Chondrocyte (in vitro differentiated cells): Measurements from ENCODE around the gene PPP2R5D. TPM values are rescaled to one million over a fixed set of nuclear protein-coding genes. Genes with fewer than 3 reads are reported as not detected.
A peak's percentile ranks its signal among the peaks of the same experiment; 100 is the strongest.

ENCODE experiments used
- DNase-seq: peaks from one replicate; pipeline ENCODE4 v3.0.0; 2021; ENCODE audit warnings: mixed read lengths, low spot score
- H3K27ac Mint-ChIP-seq: one replicate; pipeline ENCODE4 v1.8.0; 2021; ENCODE audit warnings: mild to moderate bottlenecking, moderate library complexity, mixed read lengths; ENCODE audit not compliant: unreplicated experiment
- H3K27me3 Mint-ChIP-seq: 2 replicates; pipeline ENCODE4 v1.8.0; 2021; ENCODE audit warnings: low read depth, mixed read lengths
- H3K36me3 Mint-ChIP-seq: 2 replicates; pipeline ENCODE4 v1.8.0; 2021; ENCODE audit warnings: low read depth, mixed read lengths
- H3K4me1 Mint-ChIP-seq: 2 replicates; pipeline ENCODE4 v1.8.0; 2021; ENCODE audit warnings: low read depth, mild to moderate bottlenecking, mixed read lengths
- H3K4me3 Mint-ChIP-seq: one replicate; pipeline ENCODE4 v1.8.0; 2021; ENCODE audit warnings: mild to moderate bottlenecking, moderate library complexity, mixed read lengths; ENCODE audit not compliant: unreplicated experiment
- H3K9me3 Mint-ChIP-seq: 2 replicates; pipeline ENCODE4 v1.8.0; 2021; ENCODE audit warnings: low read depth, mixed read lengths
- total RNA-seq: library from RNA; stranded (reverse); gene quantifications from 3 replicates; pipeline ENCODE4 v1.2.1, GENCODE V29; 2021
- TF ChIP-seq, protein P1 (sequence below): fragments of 200-600 bp; sonication (generic); IDR thresholded peaks from 2 replicates; pipeline ENCODE4 v1.5.0; 2021; ENCODE audit warnings: antibody characterized with exemption, mild to moderate bottlenecking, moderate library complexity

The PPP2R5D gene
- total RNA-seq, 1 donor from 2014 or later, result 39.3 TPM

DNA sequence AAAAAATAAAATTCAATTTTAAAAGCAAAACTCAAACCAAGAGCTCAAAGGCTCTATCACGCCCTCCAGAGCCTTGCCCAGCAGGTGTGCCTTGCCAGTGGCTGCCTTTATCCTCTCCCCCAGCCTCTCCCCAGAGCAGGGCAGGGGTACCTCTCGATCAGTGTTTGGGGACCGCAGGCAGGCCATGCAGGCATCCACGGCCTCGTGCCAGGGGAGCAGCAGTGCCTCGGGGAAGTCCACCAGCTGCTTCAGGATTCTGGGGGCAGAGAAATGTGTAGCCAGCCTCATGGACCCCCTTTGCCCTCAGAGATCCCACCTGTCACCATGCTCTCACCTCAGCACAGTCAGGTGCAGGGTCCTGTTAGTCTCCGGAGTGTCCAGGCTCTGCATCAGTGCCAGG, 63.6 kb downstream of the PPP2R5D start:
- peaks cover 47% of the 10 kb centered on the region for H3K36me3 Mint-ChIP-seq
- H3K4me1 Mint-ChIP-seq, result peaks cover 34% of the 10 kb centered on the region
- DNase-seq, result no peak
- H3K4me3 Mint-ChIP-seq, result no peak overlapping the region
- no peaks in the 10 kb centered on the region for H3K27me3 Mint-ChIP-seq
- TF ChIP-seq, protein P1, sequence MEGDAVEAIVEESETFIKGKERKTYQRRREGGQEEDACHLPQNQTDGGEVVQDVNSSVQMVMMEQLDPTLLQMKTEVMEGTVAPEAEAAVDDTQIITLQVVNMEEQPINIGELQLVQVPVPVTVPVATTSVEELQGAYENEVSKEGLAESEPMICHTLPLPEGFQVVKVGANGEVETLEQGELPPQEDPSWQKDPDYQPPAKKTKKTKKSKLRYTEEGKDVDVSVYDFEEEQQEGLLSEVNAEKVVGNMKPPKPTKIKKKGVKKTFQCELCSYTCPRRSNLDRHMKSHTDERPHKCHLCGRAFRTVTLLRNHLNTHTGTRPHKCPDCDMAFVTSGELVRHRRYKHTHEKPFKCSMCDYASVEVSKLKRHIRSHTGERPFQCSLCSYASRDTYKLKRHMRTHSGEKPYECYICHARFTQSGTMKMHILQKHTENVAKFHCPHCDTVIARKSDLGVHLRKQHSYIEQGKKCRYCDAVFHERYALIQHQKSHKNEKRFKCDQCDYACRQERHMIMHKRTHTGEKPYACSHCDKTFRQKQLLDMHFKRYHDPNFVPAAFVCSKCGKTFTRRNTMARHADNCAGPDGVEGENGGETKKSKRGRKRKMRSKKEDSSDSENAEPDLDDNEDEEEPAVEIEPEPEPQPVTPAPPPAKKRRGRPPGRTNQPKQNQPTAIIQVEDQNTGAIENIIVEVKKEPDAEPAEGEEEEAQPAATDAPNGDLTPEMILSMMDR, result no peak
- H3K9me3 Mint-ChIP-seq, result no peaks in the 10 kb centered on the region
- no peak overlapping the region for H3K27ac Mint-ChIP-seq

DNA sequence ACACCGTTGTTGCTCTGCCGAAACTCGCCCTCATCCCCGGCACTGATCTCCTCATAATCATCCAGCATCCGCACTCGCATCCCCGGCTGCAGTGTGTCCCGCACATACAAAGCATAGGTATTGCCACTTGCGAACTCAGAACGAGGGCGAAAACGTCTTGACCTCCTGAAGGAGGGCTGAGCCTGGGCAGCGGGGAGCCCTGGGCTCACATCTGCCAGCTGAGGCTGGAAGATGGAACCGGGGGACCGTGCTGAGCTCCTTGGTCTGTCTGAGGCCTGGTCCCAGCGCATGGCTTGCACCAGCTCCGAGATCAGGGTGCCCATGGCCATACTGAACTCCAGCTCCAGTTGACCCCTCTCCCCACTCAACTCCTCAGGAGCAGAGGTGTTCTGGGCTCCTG, 66.6 kb downstream of the PPP2R5D start:
- no peaks in the 10 kb centered on the region for H3K27me3 Mint-ChIP-seq
- H3K9me3 Mint-ChIP-seq, result no peaks in the 10 kb centered on the region
- H3K27ac Mint-ChIP-seq, result no peak overlapping the region
- H3K36me3 Mint-ChIP-seq, result peaks cover 36% of the 10 kb centered on the region
- H3K4me3 Mint-ChIP-seq, result peak overlapping the region; percentile 53
- no peak for DNase-seq
- H3K4me1 Mint-ChIP-seq, result peaks cover 45% of the 10 kb centered on the region
- TF ChIP-seq, protein P1, result no peak

DNA sequence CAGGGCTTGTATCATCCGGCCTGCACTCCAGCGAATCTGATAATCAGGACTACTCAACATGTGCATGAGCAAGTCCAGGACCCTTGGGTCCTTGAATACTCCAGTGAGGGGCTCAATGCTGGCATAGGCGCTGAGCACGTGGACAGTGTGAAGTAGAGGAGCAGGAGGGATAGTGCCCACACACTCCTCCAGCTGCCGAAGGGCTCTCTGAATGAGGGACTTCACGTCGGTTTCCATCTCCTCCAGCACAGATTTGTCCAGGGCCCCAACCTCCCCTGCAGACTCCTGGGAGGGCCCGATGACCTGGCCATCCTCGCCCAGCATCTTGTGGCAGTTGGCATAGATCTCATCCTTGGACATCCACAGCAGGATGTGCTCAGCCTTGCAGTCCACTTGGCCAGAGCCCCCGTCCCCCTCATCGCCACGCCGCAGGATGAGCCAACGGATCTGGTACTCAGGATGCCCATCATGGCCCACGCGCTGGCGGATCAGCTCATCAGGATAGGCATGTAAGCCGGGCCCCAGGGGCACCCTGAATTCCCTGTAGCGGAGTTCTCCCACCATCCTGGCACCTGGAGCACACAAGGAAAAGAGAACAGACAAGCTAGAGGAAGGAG, 68.0 kb downstream of the PPP2R5D start:
- H3K27ac Mint-ChIP-seq, result peak overlapping the region; percentile 97
- peaks cover 28% of the 10 kb centered on the region for H3K36me3 Mint-ChIP-seq
- no peaks in the 10 kb centered on the region for H3K9me3 Mint-ChIP-seq
- peaks cover 45% of the 10 kb centered on the region for H3K4me1 Mint-ChIP-seq
- H3K4me3 Mint-ChIP-seq, result peak overlapping the region; percentile 98
- no peaks in the 10 kb centered on the region for H3K27me3 Mint-ChIP-seq
- TF ChIP-seq, protein P1, result no peak
- DNase-seq, result no peak

DNA sequence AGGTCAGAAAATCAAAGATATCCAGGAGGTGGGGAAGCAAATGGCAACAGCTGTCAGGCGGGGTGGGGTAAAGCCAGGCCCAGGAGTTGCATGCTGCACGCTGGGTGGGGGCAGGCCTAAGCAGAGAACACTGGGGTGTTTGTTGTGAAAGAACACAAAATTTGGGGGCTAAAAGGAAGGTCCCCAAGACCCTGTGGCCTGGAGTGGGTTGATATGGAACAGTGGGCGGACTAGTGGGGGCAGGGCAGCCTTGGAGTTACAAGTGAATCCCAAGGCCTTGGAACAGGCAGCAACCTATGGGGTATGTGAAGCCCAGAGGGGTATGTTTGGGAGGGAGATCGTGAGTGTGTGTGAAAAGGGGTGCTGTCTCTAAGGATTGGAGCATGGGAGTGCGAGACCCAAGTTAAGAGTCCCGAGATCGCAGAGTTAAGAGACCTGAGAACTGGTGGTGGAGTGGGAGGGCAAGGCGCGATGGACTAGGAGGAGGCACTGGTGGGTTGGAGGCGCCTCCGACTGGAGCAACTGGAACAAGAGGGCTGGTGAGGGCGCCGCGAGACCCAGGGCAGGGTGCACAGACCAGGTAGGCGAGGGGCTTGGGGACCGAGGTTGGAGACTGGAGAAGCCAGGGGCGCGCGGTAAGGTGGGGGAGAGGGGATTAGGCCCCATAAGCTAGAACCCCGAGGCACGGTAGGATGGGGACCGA, 68.6 kb downstream of the PPP2R5D start:
- no peak for DNase-seq
- TF ChIP-seq, protein P1, result no peak
- H3K4me1 Mint-ChIP-seq, result peaks cover 46% of the 10 kb centered on the region
- peaks cover 27% of the 10 kb centered on the region for H3K36me3 Mint-ChIP-seq
- no peaks in the 10 kb centered on the region for H3K27me3 Mint-ChIP-seq
- peak overlapping the region; percentile 98 for H3K4me3 Mint-ChIP-seq
- peak overlapping the region; percentile 97 for H3K27ac Mint-ChIP-seq
- no peaks in the 10 kb centered on the region for H3K9me3 Mint-ChIP-seq

DNA sequence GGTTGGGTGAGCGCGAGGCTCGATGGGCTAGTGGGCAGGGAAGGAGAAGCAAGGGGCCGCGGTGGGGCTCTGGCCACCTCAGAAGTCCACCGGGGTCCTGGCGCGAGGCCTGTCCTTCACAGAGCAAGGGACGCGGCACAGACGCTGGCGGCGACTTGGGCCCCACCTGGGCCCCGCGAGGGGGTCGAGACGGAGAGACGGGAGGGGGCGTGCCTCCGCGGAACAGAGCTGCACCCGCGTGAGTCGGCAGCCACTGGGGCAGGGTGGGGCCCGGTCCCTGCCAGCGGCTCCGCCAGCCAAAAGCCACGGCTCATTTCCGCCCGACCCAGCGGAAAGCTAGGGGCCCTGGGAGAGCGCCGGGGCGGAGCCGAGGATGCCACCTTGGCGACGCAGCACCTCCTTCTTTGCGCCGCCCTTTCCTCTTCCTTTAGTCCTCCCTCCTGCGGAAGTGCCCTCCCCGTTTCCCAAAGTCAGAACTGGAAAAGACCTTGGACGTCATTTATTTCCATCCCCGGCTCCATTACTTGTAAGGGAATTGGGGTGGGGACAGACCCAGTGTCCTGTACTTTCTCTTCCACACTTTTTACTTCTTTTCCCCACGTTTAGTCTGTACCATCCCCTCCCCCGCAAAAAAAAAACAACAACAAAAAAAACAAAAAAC, 69.3 kb downstream of the PPP2R5D start, which contains the start of gene CUL7:
Gene CUL7, minus strand, starts transcription at position 307 of the 661 bp plus-strand sequence. CDS start 1,063 bp downstream, outside the sequence.
- Mint-ChIP-seq H3K36me3 (peaks cover 26% of the 10 kb centered on the region), H3K27ac (peak within 1 kb of the TSS; percentile 97), H3K4me1 (peaks cover 53% of the 10 kb centered on the region), H3K27me3 (no peaks in the 10 kb centered on the region), H3K4me3 (peak within 1 kb of the TSS; percentile 98), H3K9me3 (no peaks in the 10 kb centered on the region)
- peak; percentile 97 for DNase-seq
- TF ChIP-seq, protein P1, result no peak
